ENCODE measurements around the gene COX14. TPM values are rescaled to one million over a fixed set of nuclear protein-coding genes. Genes with fewer than 3 reads are reported as not detected.
"Not testable (repeated sequence)": the region's sequence is repeated elsewhere in the genome, so short reads cannot be mapped to it uniquely, and the experiment has no call there.

The COX14 gene
- total RNA-seq, 1 donor from 2014 or later, result 73.1 TPM

DNA sequence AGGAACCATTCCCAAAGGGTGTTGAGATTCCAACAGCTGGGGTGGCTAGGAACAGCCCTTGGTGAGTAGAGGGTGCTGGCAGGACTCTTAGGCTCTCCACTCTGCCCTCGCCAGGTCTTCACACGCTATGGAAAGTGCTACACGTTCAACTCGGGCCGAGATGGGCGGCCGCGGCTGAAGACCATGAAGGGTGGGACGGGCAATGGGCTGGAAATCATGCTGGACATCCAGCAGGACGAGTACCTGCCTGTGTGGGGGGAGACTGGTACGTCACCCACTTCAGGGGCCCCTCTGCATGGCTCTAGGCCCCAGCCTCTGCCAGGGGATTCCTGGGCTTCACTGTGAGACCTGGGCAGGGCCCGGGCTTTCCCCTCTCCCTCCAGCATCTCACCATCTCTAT lies 34.9 kb upstream of the COX14 start:
- DNase-seq (ENCODE audit: low read depth), result no peak
- no peak overlapping the region for H3K4me3 ChIP-seq (ENCODE audit: low read depth, low read length)
- TF ChIP-seq, protein P1, sequence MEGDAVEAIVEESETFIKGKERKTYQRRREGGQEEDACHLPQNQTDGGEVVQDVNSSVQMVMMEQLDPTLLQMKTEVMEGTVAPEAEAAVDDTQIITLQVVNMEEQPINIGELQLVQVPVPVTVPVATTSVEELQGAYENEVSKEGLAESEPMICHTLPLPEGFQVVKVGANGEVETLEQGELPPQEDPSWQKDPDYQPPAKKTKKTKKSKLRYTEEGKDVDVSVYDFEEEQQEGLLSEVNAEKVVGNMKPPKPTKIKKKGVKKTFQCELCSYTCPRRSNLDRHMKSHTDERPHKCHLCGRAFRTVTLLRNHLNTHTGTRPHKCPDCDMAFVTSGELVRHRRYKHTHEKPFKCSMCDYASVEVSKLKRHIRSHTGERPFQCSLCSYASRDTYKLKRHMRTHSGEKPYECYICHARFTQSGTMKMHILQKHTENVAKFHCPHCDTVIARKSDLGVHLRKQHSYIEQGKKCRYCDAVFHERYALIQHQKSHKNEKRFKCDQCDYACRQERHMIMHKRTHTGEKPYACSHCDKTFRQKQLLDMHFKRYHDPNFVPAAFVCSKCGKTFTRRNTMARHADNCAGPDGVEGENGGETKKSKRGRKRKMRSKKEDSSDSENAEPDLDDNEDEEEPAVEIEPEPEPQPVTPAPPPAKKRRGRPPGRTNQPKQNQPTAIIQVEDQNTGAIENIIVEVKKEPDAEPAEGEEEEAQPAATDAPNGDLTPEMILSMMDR (conservative IDR thresholded peaks at IDR 0.05; ENCODE audit: low read depth, low read length), result no peak

- no peak for DNase-seq (ENCODE audit: low read depth)
- TF ChIP-seq, protein P1 (conservative IDR thresholded peaks at IDR 0.05; ENCODE audit: low read depth, low read length), result no peak
- H3K4me3 ChIP-seq (ENCODE audit: low read depth, low read length), result no peak overlapping the region
These were observed 33.8 kb upstream of the COX14 start for GRCh38 chr12:50078281-50078680.

GRCh38 chr12:50079771-50080170 lies 32.3 kb upstream of the COX14 start:
- DNase-seq (ENCODE audit: low read depth), result no peak
- TF ChIP-seq, protein P1 (conservative IDR thresholded peaks at IDR 0.05; ENCODE audit: low read depth, low read length), result no peak
- no peak overlapping the region for H3K4me3 ChIP-seq (ENCODE audit: low read depth, low read length)

- TF ChIP-seq, protein P1 (conservative IDR thresholded peaks at IDR 0.05; ENCODE audit: low read depth, low read length), result no peak
- no peak for DNase-seq (ENCODE audit: low read depth)
- H3K4me3 ChIP-seq (ENCODE audit: low read depth, low read length), result no peak overlapping the region
These were observed 30.8 kb upstream of the COX14 start for GRCh38 chr12:50081096-50081808.

- no peak overlapping the region for H3K4me3 ChIP-seq (ENCODE audit: low read depth, low read length)
- DNase-seq (ENCODE audit: low read depth), result no peak
- TF ChIP-seq, protein P1 (conservative IDR thresholded peaks at IDR 0.05; ENCODE audit: low read depth, low read length), result peak; percentile 18
These were observed 29.4 kb upstream of the COX14 start for GRCh38 chr12:50082644-50083043.

GRCh38 chr12:50083301-50083700 lies 28.7 kb upstream of the COX14 start:
- DNase-seq (ENCODE audit: low read depth), result no peak
- TF ChIP-seq, protein P1 (conservative IDR thresholded peaks at IDR 0.05; ENCODE audit: low read depth, low read length), result no peak
- no peak overlapping the region for H3K4me3 ChIP-seq (ENCODE audit: low read depth, low read length)

DNA sequence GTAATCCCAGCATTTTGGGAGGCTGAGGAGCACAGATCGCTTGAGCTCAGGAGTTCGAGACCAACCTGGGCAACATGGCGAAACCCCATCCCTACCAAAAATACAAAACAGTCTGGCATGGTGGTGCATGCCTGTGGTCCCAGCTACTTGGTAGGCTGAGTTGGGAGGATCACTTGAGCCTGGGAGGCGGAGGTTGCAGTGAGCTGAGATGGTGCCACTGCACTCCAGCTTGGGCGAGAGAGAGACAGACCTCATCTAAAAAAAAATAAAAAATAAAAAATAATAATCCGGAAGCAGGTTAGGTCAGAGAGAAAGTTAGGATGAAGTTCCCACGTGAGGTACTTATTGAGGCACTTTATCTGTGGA lies 27.6 kb upstream of the COX14 start:
- peak overlapping the region; percentile 83 for H3K4me3 ChIP-seq (ENCODE audit: low read depth, low read length)
- DNase-seq (ENCODE audit: low read depth), result not testable (repeated sequence)

Measured in epithelial cell of proximal tubule (primary cell).